Upper lobe of left lung (tissue), 6 donors: Measurements from ENCODE around the gene HS3ST5. TPM values are rescaled to one million over a fixed set of nuclear protein-coding genes. Genes with fewer than 3 reads are reported as not detected.
"Not testable (repeated sequence)": the region's sequence is repeated elsewhere in the genome, so short reads cannot be mapped to it uniquely, and the experiment has no call there.

Source experiments
- ATAC-seq, 2 donors: fragments of 200-7000 bp; cut with Tn5 transposase; one replicate each; pipeline ENCODE4 v1.9.1; 2022; ENCODE audit warnings: mild to moderate bottlenecking in 2 of 2, moderate library complexity in 2 of 2; ENCODE audit not compliant: low FRiP score in 2 of 2
- DNase-seq, 2 donors: peaks; one replicate each; pipeline ENCODE4 v3.0.0-alpha.2; 2019 to 2020
- H3K27ac ChIP-seq, 4 donors: fragments of 200-600 bp; sonication (generic); one replicate each; pipeline ENCODE4 v1.5.1; 2016 to 2019
- H3K27me3 ChIP-seq, 4 donors: fragments of 200-600 bp; sonication (generic); one replicate each; pipeline ENCODE4 v1.5.1; 2017 to 2019
- H3K36me3 ChIP-seq, 4 donors: fragments of 200-600 bp; sonication (generic); one replicate each; pipeline ENCODE4 v1.5.1; 2016 to 2019
- H3K4me1 ChIP-seq, 4 donors: fragments of 200-600 bp; sonication (generic); one replicate each; pipeline ENCODE4 v1.5.1; 2018 to 2019
- H3K4me3 ChIP-seq, 4 donors: fragments of 200-600 bp; sonication (generic); one replicate each; pipeline ENCODE4 v1.5.1; 2017 to 2019; ENCODE audit warnings: mild to moderate bottlenecking in 2 of 4, moderate library complexity in 1 of 4
- H3K9me3 ChIP-seq, 4 donors: fragments of 200-600 bp; sonication (generic); one replicate each; pipeline ENCODE4 v1.5.1; 2018 to 2019
- EP300 ChIP-seq, 4 donors: sonication (generic); formaldehyde crosslinking; IDR thresholded peaks; one replicate each; pipeline ENCODE4 v1.5.1; 2017; ENCODE audit warnings: antibody characterized with exemption in 4 of 4, control low read depth in 2 of 4
- POLR2A ChIP-seq, 4 donors: fragments of 450-650 bp; IDR thresholded peaks; one replicate each; pipeline ENCODE4 v1.5.1; 2016 to 2017; ENCODE audit warnings: antibody characterized with exemption in 4 of 4, mild to moderate bottlenecking in 2 of 4
- POLR2AphosphoS5 ChIP-seq, 2 donors: sonication (generic); formaldehyde crosslinking; IDR thresholded peaks; one replicate each; pipeline ENCODE4 v1.5.1; 2017; ENCODE audit warnings: antibody characterized with exemption in 2 of 2
- WGBS, 2 donors: methylation state at CpG; one replicate each; pipeline ENCODE4 v1.1.5; 2017 to 2018; 5-methylcytosine and 5-hydroxymethylcytosine counted together
- total RNA-seq, 6 donors: library from RNA; depleted of rRNA in 4 of 6; stranded (reverse); fragments of >200 nt in 4 of 6; gene quantifications; one replicate each; pipeline versions ENCODE4 v1.1.0 to v1.2.1, GENCODE V29; 2016 to 2021
- TF ChIP-seq, protein P1 (sequence below), 6 experiments: fragments of 450-650 bp in 4 of 6; fragments of 200-600 bp in 2 of 6; sonication (generic) in 2 of 6; IDR thresholded peaks; one replicate each; pipeline ENCODE4 v1.5.1; 2016 to 2019; ENCODE audit warnings: antibody characterized with exemption in 6 of 6
- donor health status: DM: no; HTN: no; CAD: no; lungs with moderate emphysema.
- donor health status: DM: no; HTN: yes; CAD: no; lungs with severe emphysema.

Gene HS3ST5
- total RNA-seq, 6 donors from 2014 or later, result 0.17 to 0.52 (median 0.30) TPM; not detected in 1

DNA sequence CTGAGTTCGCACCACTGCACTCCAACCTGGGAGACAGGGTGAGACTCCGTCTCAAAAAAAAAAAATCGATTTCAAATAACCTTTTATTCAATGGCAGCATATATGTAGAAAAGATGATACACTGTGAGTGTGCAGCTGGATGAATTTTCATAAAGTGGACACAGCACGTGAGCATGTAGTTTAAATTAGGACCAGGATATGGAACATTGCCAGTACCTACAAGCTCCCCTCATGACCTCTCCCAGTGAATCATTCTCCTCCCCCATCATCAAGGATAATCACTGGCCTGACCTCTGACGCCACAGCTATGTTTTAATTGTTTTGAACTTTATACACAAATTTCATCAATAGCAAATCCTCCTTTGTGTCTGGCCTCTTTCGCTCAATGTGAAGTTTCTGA, 318.1 kb downstream of the HS3ST5 start:
- no peak for DNase-seq
- TF ChIP-seq POLR2A (IDR thresholded peaks at IDR 0.05) (no peak), POLR2AphosphoS5 (IDR thresholded peaks at IDR 0.05) (no peak)
- TF ChIP-seq, protein P1, sequence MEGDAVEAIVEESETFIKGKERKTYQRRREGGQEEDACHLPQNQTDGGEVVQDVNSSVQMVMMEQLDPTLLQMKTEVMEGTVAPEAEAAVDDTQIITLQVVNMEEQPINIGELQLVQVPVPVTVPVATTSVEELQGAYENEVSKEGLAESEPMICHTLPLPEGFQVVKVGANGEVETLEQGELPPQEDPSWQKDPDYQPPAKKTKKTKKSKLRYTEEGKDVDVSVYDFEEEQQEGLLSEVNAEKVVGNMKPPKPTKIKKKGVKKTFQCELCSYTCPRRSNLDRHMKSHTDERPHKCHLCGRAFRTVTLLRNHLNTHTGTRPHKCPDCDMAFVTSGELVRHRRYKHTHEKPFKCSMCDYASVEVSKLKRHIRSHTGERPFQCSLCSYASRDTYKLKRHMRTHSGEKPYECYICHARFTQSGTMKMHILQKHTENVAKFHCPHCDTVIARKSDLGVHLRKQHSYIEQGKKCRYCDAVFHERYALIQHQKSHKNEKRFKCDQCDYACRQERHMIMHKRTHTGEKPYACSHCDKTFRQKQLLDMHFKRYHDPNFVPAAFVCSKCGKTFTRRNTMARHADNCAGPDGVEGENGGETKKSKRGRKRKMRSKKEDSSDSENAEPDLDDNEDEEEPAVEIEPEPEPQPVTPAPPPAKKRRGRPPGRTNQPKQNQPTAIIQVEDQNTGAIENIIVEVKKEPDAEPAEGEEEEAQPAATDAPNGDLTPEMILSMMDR (IDR thresholded peaks at IDR 0.05), result no peak
- Histone ChIP-seq H3K36me3 (no peaks in the 10 kb centered on the region), H3K4me3 (no peak overlapping the region), H3K4me1 (no peaks in the 10 kb centered on the region), H3K27ac (no peak overlapping the region), H3K27me3 (no peaks in the 10 kb centered on the region), H3K9me3 (no peaks in the 10 kb centered on the region)
- no peak for ATAC-seq
- 82 to 84% methylated on average over 6 of the region's 6 CpGs for whole genome bisulfite sequencing, 2 donors

DNA sequence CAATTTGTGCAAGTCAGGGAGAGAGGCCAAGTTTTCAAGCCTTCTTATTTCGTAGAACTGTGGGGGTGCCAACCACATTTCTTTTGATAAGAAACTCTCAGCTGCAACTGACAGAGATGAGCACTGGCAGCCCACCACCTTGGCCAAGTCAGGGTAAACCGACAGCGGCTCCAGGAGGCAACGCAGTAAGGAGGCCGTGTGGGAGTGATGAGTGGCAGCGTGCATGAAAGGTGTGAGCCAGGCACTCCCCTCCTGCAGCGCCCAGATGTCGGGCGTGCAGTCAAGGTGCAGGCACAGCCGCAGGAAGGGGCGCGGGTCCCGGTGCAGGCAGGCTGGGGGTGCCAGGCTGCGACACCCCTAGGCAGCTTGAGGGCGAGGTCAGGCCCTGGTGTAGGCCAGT, 322.6 kb downstream of the HS3ST5 start:
- no peak for ATAC-seq
- WGBS, 2 donors, result 94% methylated on average over 13 to 14 of the region's 15 CpGs
- DNase-seq, result peak in 1 of 2 donors; percentile 52

DNA sequence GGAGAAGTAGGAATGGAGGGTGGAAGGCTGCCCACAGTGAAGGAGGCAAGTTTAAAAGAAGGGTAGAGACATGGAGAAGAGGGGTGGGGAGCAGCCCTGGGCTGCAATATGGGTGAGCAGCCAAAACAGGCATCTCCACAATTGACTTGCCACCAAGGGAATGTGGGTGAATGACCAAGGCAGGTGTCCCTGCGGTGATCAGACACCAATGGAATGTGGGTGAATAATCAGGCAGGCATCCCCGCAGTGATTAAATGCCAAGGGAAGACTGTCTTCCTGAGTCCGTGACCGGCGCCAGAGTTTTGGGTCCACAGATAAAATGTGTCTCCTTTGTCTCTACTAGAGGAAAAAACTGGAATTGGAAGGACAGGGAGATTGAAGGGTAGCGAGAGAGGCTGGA, 325.7 kb downstream of the HS3ST5 start:
- not testable (repeated sequence) for ATAC-seq, H3K27me3 ChIP-seq, H3K9me3 ChIP-seq, H3K4me3 ChIP-seq, DNase-seq, H3K36me3 ChIP-seq, H3K27ac ChIP-seq, H3K4me1 ChIP-seq
- WGBS, 2 donors, result 89 to 95% methylated on average over 6 of the region's 6 CpGs

More for the DNA sequence above, 322.6 kb downstream of the HS3ST5 start:
- no peaks in the 10 kb centered on the region for H3K36me3 ChIP-seq
- TF ChIP-seq, protein P1 (IDR thresholded peaks at IDR 0.05), result no peak
- TF ChIP-seq EP300 (IDR thresholded peaks at IDR 0.05), result no peak
- no peak for TF ChIP-seq POLR2A (IDR thresholded peaks at IDR 0.05)
- no peak for TF ChIP-seq POLR2AphosphoS5 (IDR thresholded peaks at IDR 0.05)
- no peak overlapping the region for H3K4me3 ChIP-seq
- no peaks in the 10 kb centered on the region for H3K4me1 ChIP-seq
- H3K27me3 ChIP-seq, result no peaks in the 10 kb centered on the region
- H3K27ac ChIP-seq, result no peak overlapping the region
- no peaks in the 10 kb centered on the region for H3K9me3 ChIP-seq

DNA sequence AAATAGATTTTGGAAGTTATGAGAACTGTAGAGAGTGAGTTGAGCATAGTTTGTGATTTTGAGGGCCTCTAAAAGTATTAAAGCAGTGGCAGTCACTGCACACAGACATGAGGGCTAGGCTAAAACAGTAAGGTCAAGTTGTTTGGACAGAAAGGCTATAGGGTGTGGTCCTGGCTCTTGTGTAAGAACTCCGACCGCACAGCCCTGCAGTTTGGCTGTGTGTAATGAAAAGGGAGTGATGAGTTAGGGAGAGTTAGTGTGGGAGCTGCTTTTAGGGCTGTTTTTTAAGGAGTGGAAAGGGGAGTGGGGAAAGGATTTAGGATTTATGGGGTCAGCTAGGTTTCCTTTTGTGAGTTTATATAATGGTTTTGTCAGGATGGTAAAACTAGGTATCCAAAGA, 328.7 kb downstream of the HS3ST5 start:
- not testable (repeated sequence) for H3K4me1 ChIP-seq, H3K27ac ChIP-seq
- WGBS, 2 donors, result 47 to 56% methylated on average over 2 of the region's 2 CpGs

DNA sequence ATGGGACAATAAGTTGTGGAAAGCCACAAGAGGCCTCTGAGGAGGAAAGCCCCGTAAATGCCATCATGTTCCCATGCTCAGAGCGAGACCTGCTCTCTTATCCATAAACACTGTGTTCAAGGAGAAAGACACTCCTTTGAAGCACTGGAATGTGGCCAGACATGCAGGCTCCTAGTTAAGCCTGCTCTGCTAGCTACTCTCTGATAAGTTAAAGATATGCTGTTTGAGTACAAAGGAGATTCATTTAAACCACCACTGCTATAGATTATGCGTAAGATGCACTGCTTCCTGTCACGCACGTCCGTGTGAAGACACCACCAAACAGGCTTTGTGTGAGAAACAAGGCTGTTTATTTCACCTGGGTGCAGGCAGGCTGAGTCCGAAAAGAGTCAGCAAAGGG, 331.3 kb downstream of the HS3ST5 start:
- H3K27me3 ChIP-seq, H3K4me3 ChIP-seq, DNase-seq, H3K27ac ChIP-seq, H3K36me3 ChIP-seq, H3K9me3 ChIP-seq, H3K4me1 ChIP-seq, ATAC-seq: not testable (repeated sequence)
- WGBS, 2 donors, result 59 to 80% methylated on average over 7 of the region's 7 CpGs

More for the DNA sequence above, 328.7 kb downstream of the HS3ST5 start:
- not testable (repeated sequence) for ATAC-seq, H3K9me3 ChIP-seq, DNase-seq, H3K36me3 ChIP-seq, H3K27me3 ChIP-seq, H3K4me3 ChIP-seq

DNA sequence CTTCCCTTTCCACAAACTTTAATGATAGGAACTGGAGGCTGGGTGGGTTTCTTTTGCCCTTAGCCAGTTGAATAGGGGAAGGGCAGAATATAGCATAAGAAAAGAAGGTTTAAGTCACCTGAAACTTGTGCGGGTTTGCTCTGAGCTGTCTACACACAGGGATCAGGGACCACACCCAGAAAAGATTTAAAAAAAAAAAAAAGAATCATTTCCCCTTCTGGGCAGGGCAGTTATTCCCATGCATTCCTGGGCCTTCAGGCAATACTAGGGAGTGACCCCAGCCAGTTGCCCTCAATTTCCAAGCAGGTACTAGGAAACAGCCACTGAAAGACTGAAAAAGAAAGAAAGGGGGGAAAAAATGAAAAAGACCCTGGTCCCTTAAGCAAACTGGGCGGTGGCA, 332.3 kb downstream of the HS3ST5 start:
- Histone ChIP-seq H3K9me3 (no peaks in the 10 kb centered on the region), H3K27me3 (no peaks in the 10 kb centered on the region), H3K4me1 (no peaks in the 10 kb centered on the region), H3K27ac (no peak overlapping the region), H3K4me3 (no peak overlapping the region), H3K36me3 (no peaks in the 10 kb centered on the region)
- ATAC-seq (no peak), DNase-seq (no peak)
- no peak for TF ChIP-seq POLR2AphosphoS5 (IDR thresholded peaks at IDR 0.05)
- no peak for TF ChIP-seq EP300 (IDR thresholded peaks at IDR 0.05)
- TF ChIP-seq POLR2A (IDR thresholded peaks at IDR 0.05), result no peak
- TF ChIP-seq, protein P1 (IDR thresholded peaks at IDR 0.05), result no peak
- 87 to 93% methylated on average over 2 of the region's 2 CpGs for WGBS, 2 donors
